Measurements from ENCODE around the gene JAG2.
"Not testable (repeated sequence)": the region's sequence is repeated elsewhere in the genome, so short reads cannot be mapped to it uniquely, and the experiment has no call there.

JAG2 gene

GRCh38 chr14:105117710-105118385, 50.7 kb downstream of the JAG2 start:
- TF ChIP-seq CTCF (IDR thresholded peaks at IDR 0.05; ENCODE audit: low read depth, low read length, missing control alignments), result no peak
- DNase-seq (ENCODE audit: low read depth), result no peak
- no peak overlapping the region for H3K4me3 ChIP-seq (ENCODE audit: low read depth, low read length)

GRCh38 chr14:105117257-105117646, 51.3 kb downstream of the JAG2 start:
- no peak for TF ChIP-seq CTCF (IDR thresholded peaks at IDR 0.05; ENCODE audit: low read depth, low read length, missing control alignments)
- DNase-seq (ENCODE audit: low read depth), result no peak
- H3K4me3 ChIP-seq (ENCODE audit: low read depth, low read length), result no peak overlapping the region

GRCh38 chr14:105116451-105117256, 51.9 kb downstream of the JAG2 start:
- DNase-seq (ENCODE audit: low read depth), result no peak
- no peak for TF ChIP-seq CTCF (IDR thresholded peaks at IDR 0.05; ENCODE audit: low read depth, low read length, missing control alignments)

GRCh38 chr14:105109243-105109642, 59.3 kb downstream of the JAG2 start:
- not testable (repeated sequence) for H3K4me3 ChIP-seq (ENCODE audit: low read depth, low read length); DNase-seq (ENCODE audit: low read depth)

More at GRCh38 chr14:105116451-105117256, 51.9 kb downstream of the JAG2 start:
- no peak overlapping the region for H3K4me3 ChIP-seq (ENCODE audit: low read depth, low read length)

GRCh38 chr14:105108516-105108864, 60.1 kb downstream of the JAG2 start:
- DNase-seq (ENCODE audit: low read depth), result no peak
- TF ChIP-seq CTCF (IDR thresholded peaks at IDR 0.05; ENCODE audit: low read depth, low read length, missing control alignments), result no peak
- H3K4me3 ChIP-seq (ENCODE audit: low read depth, low read length), result no peak overlapping the region

- no peak overlapping the region for H3K4me3 ChIP-seq (ENCODE audit: low read depth, low read length)
- TF ChIP-seq CTCF (IDR thresholded peaks at IDR 0.05; ENCODE audit: low read depth, low read length, missing control alignments), result no peak
- DNase-seq (ENCODE audit: low read depth), result no peak
Observed at GRCh38 chr14:105107781-105108515, 60.6 kb downstream of the JAG2 start.

GRCh38 chr14:105107351-105107750, 61.2 kb downstream of the JAG2 start:
- TF ChIP-seq CTCF (IDR thresholded peaks at IDR 0.05; ENCODE audit: low read depth, low read length, missing control alignments), result no peak

More at GRCh38 chr14:105107351-105107750, 61.2 kb downstream of the JAG2 start:
- DNase-seq (ENCODE audit: low read depth), result no peak
- H3K4me3 ChIP-seq (ENCODE audit: low read depth, low read length), result no peak overlapping the region

All from GM12864 (cell line).